GM19452 (cell line): ENCODE results near the gene TCP1.
A peak's percentile ranks its signal among the peaks of the same experiment; 100 is the strongest.
"Not testable (repeated sequence)": the region's sequence is repeated elsewhere in the genome, so short reads cannot be mapped to it uniquely, and the experiment has no call there.

Experiments
- ATAC-seq: cut with Tn5 transposase; IDR thresholded peaks from one replicate; pipeline ENCODE4 v1.9.1; 2021; ENCODE audit not compliant: unreplicated experiment

Gene TCP1

DNA sequence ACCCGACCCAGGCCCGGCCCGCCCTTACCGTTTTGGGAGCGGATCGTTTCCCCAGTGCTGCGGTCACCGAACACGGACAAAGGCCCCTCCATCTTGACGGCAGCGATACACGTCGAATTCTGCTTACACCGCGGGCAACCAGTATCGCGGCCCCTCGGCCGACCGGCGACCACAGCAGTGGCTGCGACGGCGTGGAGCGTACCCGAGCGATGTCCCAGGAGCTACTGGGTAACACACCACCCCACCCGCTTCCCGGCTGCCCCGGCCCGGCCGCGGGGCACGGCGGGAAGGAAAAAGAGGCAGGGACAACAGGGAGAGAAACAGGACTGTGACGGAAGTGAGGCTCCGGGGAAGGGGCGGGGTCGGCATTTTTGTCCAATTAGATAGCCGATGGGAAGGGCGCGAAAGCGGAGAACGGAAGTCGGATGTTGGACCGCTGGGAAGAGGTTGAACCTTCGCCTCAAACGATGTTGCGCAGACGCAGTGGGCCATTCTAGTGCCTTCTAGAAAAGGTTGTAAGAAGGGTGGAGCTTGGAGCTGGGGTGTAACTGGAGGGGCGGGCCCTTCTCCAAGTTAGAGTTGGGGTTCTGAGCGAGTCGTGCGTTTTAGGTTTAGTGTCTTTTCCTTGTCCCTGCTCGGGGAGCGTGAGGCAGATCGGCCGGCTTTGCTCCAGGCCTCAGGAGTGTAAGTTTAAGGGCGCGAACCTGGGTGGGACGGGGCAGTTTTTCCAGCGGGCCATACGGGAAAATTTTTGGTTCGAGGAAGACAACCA is at the start of gene TCP1:
Gene TCP1, minus strand, starts transcription at position 226 of the 772 bp plus-strand sequence. Its CDS starts 134 bp downstream, at position 92.
- peak; percentile 64 for ATAC-seq

DNA sequence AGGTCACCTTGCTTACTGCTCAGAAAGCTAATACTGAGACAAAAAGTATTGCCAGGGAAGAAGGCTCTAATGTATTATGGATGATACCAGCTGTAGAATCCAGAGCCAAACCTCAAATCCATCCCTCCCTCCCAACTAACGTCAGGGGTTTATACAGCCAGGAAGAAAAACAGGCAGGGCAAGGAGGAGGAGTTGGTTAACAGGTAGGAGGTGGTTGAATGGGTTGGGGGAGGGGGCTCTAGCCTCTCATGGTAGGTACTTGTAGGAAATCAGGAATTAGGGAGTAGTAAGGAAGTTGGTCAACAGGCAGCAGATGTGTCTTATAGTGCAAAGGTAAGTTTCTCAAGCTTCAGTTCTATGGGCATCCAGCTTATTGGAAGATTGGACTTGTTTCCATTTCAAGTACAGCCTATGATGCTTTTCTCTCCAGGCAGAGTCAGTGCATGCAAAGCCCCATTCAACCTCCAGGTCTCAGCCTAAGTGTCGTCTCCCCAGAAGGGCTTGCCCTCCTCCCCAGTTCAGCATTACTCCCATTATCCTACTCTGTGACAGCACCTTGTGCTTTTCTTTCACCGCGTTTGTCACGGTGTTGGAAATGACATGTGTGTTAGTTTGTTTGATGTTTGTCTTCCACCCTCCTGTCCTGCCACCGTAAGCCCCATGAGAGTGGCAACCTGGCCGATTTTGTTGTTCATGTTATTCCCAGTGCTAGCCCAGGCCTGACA is 48.8 kb upstream of the TCP1 start:
- no peak for ATAC-seq

DNA sequence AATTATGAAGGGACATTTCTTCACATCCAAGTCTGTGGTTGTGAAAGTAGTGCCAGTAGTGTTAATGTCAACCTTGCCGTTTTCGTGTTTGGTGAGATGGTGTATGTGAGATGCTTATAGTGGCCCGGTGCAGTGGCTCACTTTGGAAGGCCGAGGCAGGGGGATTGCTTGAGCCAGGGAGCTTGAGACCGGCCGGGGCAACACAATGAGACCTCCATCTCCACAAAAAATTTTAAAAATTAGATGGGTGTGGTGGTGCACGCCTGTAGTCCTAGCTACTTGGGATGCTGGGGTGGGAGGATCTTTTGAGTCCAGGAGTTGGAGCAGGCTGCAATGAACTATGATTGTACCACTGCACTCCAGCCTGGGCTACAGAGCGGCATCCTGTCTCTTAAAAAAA is 48.1 kb upstream of the TCP1 start:
- ATAC-seq = no peak

DNA sequence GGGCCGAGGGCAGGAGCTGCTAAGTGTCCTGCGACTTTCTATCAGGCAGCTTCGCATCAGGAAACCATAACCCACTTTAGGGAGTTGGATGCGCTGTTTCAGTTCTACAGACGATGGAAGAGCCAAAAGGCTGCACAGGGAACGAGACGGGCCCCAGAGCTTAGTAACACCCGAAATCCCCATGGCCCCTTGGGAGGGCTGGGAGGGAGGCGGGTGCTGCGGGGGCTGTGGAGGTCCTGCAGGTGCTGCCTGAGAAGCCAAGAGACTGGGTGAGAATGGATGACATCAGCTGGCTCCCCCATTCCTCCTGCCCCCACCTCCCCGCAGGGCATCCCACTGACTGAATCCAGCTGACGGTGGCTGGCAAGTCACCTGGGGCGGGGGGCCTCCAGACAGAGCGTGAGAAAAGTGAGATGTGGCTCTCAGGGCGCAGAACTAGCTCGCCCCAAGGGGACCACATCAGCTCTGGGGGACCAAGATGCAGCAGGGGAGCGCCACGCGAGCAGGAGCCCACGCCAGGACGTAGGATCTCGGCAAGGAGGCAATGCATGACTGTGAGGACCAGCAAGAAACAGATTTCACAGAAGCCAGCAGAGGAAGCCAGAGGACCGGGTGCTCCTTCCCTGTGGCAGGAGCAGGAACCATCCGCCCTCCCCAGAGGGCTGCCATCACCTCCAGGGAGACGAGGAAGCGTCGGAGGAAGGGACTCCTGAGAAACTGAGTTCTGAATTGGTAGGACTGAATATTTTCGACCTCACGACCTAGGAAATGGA is 47.5 kb upstream of the TCP1 start:
- ATAC-seq = no peak

DNA sequence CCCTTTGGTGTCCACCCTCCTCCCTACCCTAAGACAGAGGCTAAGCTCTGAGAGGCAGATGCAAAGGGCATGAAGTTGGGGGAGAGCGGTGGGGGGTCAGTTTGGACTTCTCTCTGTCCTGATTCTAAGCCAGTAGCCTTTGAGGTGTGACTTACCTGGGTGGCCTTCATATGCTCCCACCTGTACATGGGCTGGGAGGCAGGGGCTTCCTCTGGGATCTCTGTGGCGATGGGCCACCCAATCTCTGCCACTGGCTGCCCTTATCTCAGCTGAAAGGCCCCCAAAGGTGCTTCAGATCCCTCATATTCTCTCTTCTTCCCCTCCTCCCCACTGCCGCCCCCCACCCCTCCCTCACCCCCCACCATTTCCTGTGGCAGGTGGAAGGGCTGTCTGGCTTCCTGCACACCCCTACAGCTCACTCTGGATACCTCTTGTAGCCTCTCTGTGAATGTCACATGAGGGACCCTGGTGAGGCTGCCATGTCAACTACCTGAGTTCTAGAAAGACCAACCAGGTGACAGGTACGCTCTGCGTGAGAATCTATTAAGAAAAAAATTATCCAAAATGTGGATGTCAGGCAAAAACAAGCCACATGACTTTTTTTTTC is 44.7 kb upstream of the TCP1 start:
- ATAC-seq = no peak

DNA sequence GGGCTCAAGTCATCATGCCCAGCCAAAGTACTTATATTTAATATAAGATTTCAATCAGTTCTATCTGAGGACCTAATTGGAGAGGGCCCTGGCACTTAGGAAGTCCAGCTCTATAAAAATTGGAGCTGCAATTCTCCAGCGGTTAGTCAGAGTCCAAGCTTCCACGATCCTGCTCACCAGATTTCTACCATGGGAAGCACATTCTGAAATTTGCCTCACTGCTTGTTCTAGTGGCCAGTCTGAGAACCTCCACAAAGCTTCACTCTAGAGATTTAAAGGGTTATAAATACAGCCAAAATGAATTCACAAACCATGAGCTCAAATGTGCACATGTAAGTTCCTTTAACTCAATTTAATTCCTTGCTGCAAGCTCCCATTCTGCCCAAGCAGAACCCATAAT is 44.2 kb upstream of the TCP1 start:
- ATAC-seq = no peak

DNA sequence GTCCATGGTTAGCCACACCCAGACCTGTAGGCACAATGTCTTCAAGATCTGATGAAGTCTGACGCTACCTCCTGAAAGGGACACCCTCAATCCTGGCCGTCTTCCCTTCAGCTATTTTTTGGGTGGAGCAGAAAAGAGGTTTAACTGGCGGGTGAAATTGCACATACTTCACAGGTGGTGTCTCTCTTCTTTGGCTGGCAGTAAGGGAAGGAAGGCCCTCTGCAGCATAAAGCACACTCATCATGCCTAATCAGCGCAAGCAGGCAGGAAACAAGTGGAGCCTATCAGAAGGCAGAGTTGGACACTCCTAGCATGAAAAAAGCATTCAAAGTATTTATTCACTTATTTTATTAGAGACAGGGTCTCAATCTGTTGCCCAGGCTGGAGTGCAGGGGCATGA is 43.5 kb upstream of the TCP1 start:
- no peak for ATAC-seq

DNA sequence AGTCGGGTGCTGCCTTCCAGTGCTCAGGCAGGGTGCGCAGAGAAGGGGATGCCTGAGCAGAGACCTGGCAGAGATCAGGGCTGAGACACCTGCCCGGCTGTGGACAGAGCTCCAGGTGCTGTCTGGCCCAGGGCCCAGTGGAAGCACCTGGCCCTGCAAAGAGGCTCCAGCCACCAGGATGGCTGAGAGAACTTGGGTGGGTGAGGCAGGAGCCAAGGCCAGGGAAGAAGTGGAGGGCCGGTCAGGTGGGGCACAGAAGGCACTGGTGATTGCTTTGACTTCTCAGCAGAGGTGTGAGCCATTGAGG is 41.9 kb upstream of the TCP1 start:
- ATAC-seq = no peak

DNA sequence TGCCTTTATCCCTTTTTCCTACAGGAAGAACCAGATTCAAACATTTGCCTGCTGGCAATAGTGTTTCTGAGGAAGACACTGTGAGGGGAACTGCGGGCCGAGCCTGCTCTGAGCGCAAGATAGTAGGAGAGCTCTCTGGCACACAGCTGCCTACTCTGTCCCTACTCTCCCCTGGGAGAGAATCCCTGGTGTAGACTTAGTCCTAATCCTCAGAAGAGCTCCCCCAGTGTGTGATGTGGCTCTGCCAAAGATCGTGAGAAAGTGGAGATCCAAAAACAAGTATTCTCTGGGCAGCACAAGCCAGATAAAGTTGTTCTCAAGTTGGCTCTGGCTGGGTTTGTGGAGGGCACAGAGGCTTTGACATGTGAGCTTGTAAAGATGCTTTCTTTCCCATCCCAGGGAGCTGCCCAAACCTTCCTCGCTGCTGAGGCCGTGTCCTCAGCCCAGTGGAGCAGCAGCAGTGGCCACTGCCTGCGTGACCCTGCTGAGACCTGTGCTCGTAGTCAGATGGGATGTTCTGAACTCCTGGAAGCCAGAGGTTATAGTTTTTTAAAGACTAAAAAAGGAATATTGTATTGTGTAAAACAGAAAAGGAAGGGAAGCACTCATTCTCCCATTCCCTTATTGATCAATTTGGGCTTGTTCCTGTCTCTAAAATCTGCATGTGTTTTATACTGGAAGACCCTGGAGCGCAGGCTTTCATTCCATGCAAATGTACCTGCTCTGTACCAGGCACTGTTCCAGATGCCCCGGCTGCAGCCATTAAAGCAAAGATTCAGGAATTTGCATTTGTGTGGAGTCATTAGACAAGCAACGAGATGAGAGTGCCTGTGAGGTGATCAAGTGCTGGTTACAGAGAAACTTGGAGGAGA is 41.3 kb upstream of the TCP1 start:
- ATAC-seq = no peak

DNA sequence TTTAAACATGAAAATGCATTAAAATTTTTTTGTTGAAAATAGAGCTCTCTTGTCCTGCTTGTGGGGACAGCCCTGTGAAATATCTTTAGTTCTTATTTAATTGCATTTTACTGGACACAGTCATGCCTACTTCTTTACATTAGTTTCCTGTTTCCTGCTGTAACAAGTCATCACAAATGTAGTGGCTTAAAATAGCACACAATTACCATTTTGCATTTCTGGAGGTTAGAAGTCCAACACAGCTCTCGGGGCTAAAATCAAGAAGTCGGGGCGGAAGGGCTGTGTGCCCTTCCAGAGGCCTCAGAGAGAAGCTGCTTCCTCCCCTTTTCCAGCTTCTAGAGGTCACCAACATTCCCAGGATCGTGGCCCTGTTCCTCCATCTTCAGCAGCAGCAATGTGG is 40.1 kb upstream of the TCP1 start:
- peak; percentile 74 for ATAC-seq

DNA sequence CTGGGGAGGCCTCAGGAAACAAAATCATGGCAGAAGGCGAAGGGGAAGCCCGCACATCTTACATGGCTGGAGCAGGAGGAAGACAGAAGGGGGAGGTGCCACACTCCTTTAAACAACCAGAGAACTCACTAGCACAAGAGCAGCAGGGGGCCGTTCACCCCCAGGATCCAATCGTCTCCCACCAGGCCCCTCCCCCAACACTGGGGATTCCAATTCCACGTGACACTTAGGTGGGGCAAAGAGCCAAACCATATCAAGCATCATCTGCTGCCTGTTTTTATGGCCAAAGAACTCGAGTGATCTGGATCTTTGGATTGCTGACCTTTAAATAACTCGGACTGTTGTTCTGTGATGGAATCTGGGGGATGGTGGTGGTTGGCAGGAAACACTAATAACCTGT is 38.7 kb upstream of the TCP1 start:
- no peak for ATAC-seq

DNA sequence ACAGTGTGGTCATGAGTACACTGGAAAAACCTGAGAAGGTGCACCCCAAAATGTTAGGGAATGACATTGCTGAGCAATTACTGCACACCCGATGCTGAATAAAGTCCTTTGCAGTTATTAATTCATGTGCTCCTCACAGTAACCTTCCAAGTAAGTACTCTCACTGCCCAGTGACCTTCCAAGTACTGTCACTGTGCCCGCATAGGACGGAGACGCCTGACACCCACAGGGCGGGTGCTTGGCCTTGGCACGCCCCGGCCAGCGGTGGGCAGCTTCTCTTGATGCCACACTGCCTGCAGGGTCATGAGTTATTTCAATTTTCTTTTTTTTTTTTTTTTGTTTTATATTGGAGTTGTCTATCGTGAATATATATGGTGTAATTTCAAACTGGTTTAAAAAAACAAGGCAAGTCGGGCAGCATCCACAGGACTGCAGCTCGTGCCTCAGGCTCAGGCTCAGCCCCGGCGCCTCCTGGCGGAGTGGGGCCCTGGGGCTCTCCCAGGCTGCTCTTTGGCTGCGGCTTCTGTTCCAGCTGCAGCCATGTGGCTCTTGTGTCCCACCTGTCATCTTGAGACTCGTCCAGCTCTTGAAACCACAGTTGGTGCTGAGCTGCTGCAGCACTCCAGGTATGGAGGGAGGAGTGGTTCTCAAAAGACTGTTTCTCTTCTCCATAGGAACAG is 37.7 kb upstream of the TCP1 start:
- ATAC-seq = no peak

DNA sequence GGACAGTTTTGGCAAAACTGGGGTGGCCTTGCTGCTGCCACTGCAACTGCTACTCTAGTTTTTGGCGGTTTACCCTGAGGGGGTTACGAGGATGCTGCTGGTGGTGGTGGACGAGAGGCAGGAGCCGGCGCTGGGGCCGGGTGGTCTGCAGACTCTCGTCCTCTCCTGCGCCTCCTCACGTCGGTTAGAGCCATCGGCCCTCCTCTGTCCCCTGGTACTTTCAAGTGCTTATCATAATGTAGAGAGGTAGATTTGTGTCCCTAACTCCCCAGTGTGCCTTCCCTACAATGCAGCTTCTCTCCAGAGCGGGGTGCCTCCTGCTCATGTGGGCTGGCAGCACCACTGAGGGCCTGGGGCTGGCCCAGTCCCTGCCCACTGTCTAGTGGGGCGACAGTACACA is 36.6 kb upstream of the TCP1 start:
- ATAC-seq = no peak

DNA sequence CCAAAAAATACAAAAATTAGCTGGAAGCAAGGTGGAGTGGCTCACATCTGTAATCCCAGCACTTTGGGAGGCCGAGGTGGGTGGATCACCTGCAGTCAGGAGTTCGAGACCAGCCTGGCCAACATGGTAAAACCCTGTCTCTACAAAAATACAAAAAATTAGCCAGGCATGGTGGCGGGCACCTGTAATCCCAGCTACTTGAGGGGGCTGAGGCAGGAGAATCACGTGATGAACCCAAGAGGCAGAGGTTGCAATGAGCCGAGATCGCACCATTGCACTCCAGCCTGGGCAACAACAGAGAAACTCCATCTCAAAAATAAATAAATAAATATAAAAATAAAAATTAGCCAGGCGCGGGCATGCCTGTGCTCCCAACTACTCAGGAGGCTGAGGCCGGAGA is 35.3 kb upstream of the TCP1 start:
- not testable (repeated sequence) for ATAC-seq

DNA sequence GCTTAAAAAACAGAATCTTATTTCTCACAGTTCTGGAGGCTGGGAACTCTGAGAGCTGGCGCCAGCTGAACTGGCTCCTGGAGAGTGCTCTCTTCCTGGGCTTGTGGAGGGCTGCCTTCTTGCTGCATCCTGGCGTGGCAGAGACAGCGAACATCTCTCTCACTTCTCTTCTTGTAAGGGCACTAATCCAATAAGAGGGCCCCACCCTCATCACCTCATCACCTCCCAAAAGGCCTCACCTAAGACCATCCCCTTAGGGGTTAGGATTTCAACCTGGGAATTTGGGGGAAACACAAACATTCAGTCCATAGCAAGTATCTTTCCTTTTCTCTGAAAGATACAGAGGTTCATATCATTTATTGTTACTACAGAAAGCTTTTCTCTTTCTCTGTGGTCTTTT is 34.6 kb upstream of the TCP1 start:
- ATAC-seq = no peak

DNA sequence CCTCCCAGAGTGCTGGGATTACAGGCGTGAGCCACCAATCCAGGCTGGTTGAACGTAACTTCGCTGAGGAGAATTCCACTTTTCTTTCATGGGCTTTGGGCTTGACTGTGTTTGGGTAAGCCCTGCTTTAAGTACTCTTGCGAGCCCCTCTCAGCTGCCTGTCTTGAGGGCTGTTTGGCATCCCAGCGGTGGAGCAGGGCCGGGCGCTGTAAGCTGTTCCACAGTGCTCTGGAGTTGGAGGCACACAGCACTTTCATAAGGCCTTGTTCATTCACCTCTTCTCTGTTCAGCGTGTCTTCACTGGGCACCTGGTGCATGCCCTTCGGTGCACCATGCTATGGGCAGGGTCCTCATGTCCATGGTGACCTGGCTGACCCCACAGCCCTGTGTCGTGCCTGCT is 32.3 kb upstream of the TCP1 start:
- ATAC-seq = no peak

DNA sequence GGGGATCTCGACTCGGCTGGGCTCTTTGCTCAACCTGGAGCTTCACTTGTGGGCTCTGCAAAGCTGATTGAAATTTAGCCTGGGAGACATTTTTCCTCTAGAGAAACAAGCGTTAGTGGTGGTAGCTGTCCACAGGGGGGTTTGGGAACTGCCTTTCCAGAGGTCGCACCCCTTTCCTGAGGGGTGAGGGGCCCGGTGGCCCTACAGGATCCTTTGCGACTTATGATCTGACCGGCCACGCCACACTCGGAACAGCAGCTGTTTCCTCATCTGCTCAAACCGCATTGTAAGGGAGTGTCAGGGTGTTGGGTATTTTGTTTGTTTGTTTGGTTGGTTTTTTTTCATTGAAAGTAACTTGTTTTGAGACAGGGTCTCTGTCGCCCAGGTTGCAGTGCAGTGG is 31.7 kb upstream of the TCP1 start:
- no peak for ATAC-seq

DNA sequence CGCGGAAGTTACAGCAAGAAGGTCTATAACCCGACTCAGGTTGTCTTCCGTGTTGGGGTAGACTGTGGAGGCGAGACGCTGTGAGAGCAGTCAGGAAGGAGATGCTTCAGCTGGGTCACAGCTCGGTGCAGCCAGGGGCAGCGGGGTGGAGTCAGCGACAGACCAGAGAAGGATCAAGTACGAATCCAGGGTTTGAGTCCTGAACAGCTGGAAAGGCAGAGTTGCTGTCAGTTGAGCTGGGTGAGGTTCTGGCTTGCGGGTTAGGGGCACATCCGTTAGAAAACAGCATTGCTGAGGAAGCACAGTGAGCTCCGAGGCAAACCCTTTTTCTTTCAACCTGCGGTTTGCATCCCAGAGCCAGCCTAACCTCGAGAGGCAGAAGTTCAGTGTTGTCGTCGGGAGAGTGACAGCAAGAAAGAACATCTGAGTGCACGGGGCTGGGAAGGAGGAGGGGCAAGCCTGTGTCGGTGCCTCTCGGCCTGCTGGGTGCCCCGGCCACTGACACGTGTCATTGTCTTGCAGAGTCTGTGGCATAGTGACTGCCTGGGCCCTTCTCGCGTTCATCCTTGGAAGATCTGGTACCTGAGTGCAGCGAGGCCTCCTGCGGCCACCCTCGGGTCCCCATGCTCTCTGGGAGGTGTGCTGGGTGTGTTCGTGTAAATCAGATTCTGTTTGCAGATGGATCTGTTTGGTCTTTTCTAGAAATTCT is 30.7 kb upstream of the TCP1 start:
- ATAC-seq = no peak

DNA sequence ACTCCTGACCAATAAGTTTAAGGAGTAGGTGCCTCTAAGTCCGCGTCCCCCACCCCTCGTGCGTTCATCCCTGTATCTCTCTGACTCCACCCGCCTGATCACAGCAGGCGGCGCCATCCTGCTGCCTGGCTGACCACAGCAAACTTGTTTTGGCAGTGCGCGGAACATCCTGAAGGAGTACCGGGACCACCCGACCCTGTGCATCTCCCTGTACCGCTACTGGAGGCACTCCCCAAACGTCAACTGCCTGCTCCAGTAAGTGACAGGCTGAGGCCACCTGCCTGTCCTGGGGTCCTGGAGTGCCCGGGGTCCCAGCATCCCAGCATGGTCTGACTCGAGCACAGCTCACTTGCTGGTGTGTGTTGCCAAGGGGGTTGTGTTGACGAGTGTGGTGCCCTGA is 29.7 kb upstream of the TCP1 start:
- no peak for ATAC-seq
